Aorta (tissue), 5 donors: ENCODE data around the gene IRX5. TPM values are rescaled to one million over a fixed set of nuclear protein-coding genes. Genes with fewer than 3 reads are reported as not detected.

Source experiments
- ATAC-seq: fragments of 200-7000 bp; cut with Tn5 transposase; one replicate; pipeline ENCODE4 v1.9.1; 2022; ENCODE audit warnings: moderate library complexity; ENCODE audit not compliant: low FRiP score
- DNase-seq, 2 donors: peaks; one replicate each; pipeline ENCODE4 v3.0.0-alpha.2; 2020
- H3K27ac ChIP-seq, 2 donors: one replicate each; pipeline ENCODE4 v1.5.1; 2013; ENCODE audit warnings: low read length in 2 of 2, mild to moderate bottlenecking in 2 of 2, moderate library complexity in 2 of 2, control low read depth in 1 of 2, inconsistent platforms in 1 of 2, low read depth in 1 of 2
- H3K27me3 ChIP-seq, 2 donors: one replicate each; pipeline ENCODE4 v1.6.1; 2013; ENCODE audit warnings: control low read depth in 1 of 2, low read length in 1 of 2, mild to moderate bottlenecking in 1 of 2, moderate library complexity in 1 of 2; ENCODE audit not compliant: insufficient read depth in 2 of 2, control insufficient read depth in 1 of 2
- H3K36me3 ChIP-seq, 2 donors: one replicate each; pipeline ENCODE4 v1.6.1; 2013; ENCODE audit warnings: control low read depth in 1 of 2, low read length in 1 of 2, mild to moderate bottlenecking in 1 of 2; ENCODE audit not compliant: insufficient read depth in 2 of 2, control insufficient read depth in 1 of 2
- H3K4me1 ChIP-seq, 2 donors: one replicate each; pipeline ENCODE4 v1.6.1; 2013; ENCODE audit warnings: low read length in 2 of 2, control low read depth in 1 of 2, mild to moderate bottlenecking in 1 of 2, moderate library complexity in 1 of 2; ENCODE audit not compliant: insufficient read depth in 2 of 2, control insufficient read depth in 1 of 2
- H3K4me3 ChIP-seq, 2 donors: one replicate each; pipeline ENCODE4 v1.5.1; 2013; ENCODE audit warnings: low read length in 2 of 2, control low read depth in 1 of 2, mild to moderate bottlenecking in 1 of 2
- H3K9me3 ChIP-seq: one replicate; pipeline ENCODE4 v1.6.1; 2013; ENCODE audit warnings: mild to moderate bottlenecking, low read length; ENCODE audit not compliant: control insufficient read depth
- WGBS, 2 donors: extraction: QIAGEN DNeasy Blood & Tissue Kit; methylation state at CpG; one replicate each; pipeline ENCODE4 v1.1.7; 2013; 5-methylcytosine and 5-hydroxymethylcytosine counted together
- intact Hi-C, 2 donors: fragments of 100-400 bp; cut with DNase I; formaldehyde crosslinking; loops; one replicate each; pipeline versions ENCODE4 v1.14.2 to v1.15.0; 2022
- polyA plus RNA-seq, 2 donors: library from polyadenylated mRNA; stranded (reverse); fragments of 200-250 nt; gene quantifications; one replicate each; pipeline ENCODE4 v1.2.3, GENCODE V29; 2013
- total RNA-seq, 2 donors: library from RNA; stranded (reverse); fragmentation: NEBNext Ultra II Directional; extraction: Animal tissue kit (Norgen Biotek cat#: 25700); gene quantifications; one replicate each; pipeline ENCODE4 v1.2.1, GENCODE V29; 2021
- donor health status: healthy with polysubstance abuse.
- donor health status: Bipolar disorder and iron deficiency.
- donor health status: DM: no; HTN: no; CAD: no.
- donor health status: DM: no; HTN: no; CAD: no.
- donor health status: DM: yes; HTN: yes; CAD: no.

The IRX5 gene
- total and polyA plus RNA-seq, 4 donors: 0.91 to 1.7 (median 0.96) TPM; not detected in 1

- ATAC-seq (no peak), DNase-seq (no peak)
- intact Hi-C loops: loop anchor here (2.0 to 10.0 kb wide), 6 partner anchors 116 to 1426 kb away; partner anchors contain the start of genes AKTIP (in 1 of the 2) and IRX3 (in 1 of the 2)
- no peaks in the 10 kb centered on the region for H3K4me1 ChIP-seq
- H3K27ac ChIP-seq: peak overlapping the region in 1 of 2 donors; percentile 66
- peak overlapping the region; percentile 51 to 71 for H3K4me3 ChIP-seq
- H3K9me3 ChIP-seq: no peaks in the 10 kb centered on the region
- WGBS, 2 donors: 2% methylated on average over 13 of the region's 13 CpGs
- H3K27me3 ChIP-seq: no peaks in the 10 kb centered on the region
- no peaks in the 10 kb centered on the region for H3K36me3 ChIP-seq
These were observed 2.7 kb upstream of the IRX5 start for GRCh38 chr16:54928016-54928356.

- Histone ChIP-seq H3K4me3 (peak overlapping the region; percentile 51 to 71), H3K36me3 (no peaks in the 10 kb centered on the region), H3K27me3 (no peaks in the 10 kb centered on the region), H3K27ac (peak overlapping the region; percentile 78 to 89), H3K4me1 (no peaks in the 10 kb centered on the region), H3K9me3 (no peaks in the 10 kb centered on the region)
- ATAC-seq (peak; percentile 68), DNase-seq (peak; percentile 80 to 91)
- 0 to 1% methylated on average over 33 to 101 of the region's 101 CpGs for WGBS, 2 donors
- intact Hi-C loops: loop anchor here (2.0 to 10.0 kb wide), 6 partner anchors 116 to 1426 kb away; partner anchors contain the start of genes AKTIP (in 1 of the 2) and IRX3 (in 1 of the 2)
These were observed 2.1 kb upstream of the IRX5 start for GRCh38 chr16:54928411-54929089.

- peak; percentile 97 for ATAC-seq
- Histone ChIP-seq H3K4me3 (peak overlapping the region; percentile 52 to 72), H3K9me3 (no peaks in the 10 kb centered on the region), H3K4me1 (no peaks in the 10 kb centered on the region), H3K27me3 (no peaks in the 10 kb centered on the region), H3K27ac (peak overlapping the region; percentile 3 to 94), H3K36me3 (no peaks in the 10 kb centered on the region)
- intact Hi-C loops: loop anchor here (2.0 to 10.0 kb wide), 8 partner anchors 117 to 1427 kb away; partner anchors contain the start of genes IRX3 (in 2 of the 2), AKTIP (in 1 of the 2) and GNAO1 (in 1 of the 2)
- DNase-seq: peak; percentile 100
- WGBS, 2 donors: 1% methylated on average over 73 of the region's 73 CpGs
These were observed 1.3 kb upstream of the IRX5 start for GRCh38 chr16:54929090-54930004.

DNA sequence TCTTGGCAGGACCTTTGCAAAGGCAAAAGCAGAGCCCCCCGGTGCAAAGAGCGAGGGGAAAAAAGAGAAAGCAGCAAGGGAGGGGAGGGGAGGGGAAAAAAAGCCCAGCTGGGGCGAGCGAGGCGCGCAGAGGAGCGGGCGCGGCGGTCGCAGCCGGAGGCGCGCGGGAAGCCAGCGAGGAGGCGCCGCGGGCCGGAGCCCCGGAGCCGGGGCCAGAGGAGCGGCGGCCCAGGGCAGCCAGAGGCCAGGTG lies 129 bp downstream of the IRX5 start:
- Histone ChIP-seq H3K27ac (peak overlapping the region; percentile 14 to 87), H3K4me1 (no peaks in the 10 kb centered on the region), H3K4me3 (peak overlapping the region; percentile 46 to 52), H3K9me3 (no peaks in the 10 kb centered on the region), H3K36me3 (no peaks in the 10 kb centered on the region), H3K27me3 (no peaks in the 10 kb centered on the region)
- 1 to 3% methylated on average over 16 to 24 of the region's 24 CpGs for WGBS, 2 donors
- ATAC-seq: no peak
- DNase-seq: no peak
- intact Hi-C loops: loop anchor here in 1 of 2 donors (2.0 to 10.0 kb wide), 4 partner anchors 296 to 1264 kb away; partner anchors contain the start of genes GNAO1 and IRX3

DNA sequence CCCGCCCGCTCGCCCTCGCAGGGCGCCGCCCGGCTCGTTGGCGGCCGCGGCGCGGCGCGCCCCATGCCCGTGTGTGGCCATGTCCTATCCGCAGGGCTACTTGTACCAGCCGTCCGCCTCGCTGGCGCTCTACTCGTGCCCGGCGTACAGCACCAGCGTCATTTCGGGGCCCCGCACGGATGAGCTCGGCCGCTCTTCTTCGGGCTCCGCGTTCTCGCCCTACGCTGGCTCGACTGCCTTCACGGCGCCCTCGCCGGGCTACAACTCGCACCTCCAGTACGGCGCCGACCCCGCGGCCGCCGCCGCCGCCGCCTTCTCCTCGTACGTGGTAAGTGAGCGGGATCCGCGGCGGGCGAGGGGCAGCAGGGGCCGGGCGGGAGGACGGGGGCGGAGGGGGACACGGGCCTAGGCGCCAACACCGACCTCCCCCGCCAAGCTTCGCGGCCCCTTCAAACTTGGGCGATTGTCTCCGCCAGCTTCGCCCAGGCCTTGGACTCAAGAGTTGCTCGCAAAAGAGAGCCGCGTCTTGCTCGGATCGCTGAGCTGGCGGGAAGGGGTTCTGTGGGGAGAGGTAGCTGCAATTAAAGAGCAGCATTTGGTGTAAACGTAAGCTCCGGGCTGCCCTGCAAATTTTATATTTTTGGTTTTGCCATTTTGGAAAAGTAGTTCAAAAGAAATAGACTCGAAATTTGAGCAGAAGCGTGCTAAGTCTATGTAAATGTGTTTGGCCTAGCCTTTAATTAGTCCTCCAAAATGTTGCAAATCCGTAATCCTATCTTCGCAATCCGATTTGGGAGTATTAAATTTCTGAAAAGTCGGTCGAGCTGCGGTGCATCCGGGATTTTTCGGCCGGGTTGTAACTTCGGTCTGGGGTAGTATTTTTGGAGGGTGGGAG lies 702 bp downstream of the IRX5 start:
- intact Hi-C loops: loop anchor here in 1 of 2 donors (2.0 to 10.0 kb wide), 4 partner anchors 297 to 1263 kb away; partner anchors contain the start of genes GNAO1 and IRX3
- H3K36me3 ChIP-seq: no peaks in the 10 kb centered on the region
- no peaks in the 10 kb centered on the region for H3K9me3 ChIP-seq
- H3K4me3 ChIP-seq: peak overlapping the region; percentile 46 to 52
- no peaks in the 10 kb centered on the region for H3K27me3 ChIP-seq
- ATAC-seq: no peak
- WGBS, 2 donors: 5 to 7% methylated on average over 58 to 91 of the region's 91 CpGs
- peak overlapping the region; percentile 14 to 87 for H3K27ac ChIP-seq
- H3K4me1 ChIP-seq: no peaks in the 10 kb centered on the region
- DNase-seq: peak in 1 of 2 donors; percentile 83

GRCh38 chr16:54932021-54932660 lies 1.5 kb downstream of the IRX5 start:
- Histone ChIP-seq H3K27ac (no peak overlapping the region), H3K4me3 (peak overlapping the region; percentile 46 to 52), H3K27me3 (no peaks in the 10 kb centered on the region), H3K36me3 (no peaks in the 10 kb centered on the region), H3K9me3 (no peaks in the 10 kb centered on the region), H3K4me1 (no peaks in the 10 kb centered on the region)
- no peak for DNase-seq
- WGBS, 2 donors: 54 to 57% methylated on average over 47 to 48 of the region's 48 CpGs
- no peak for ATAC-seq
- intact Hi-C loops: loop anchor here in 1 of 2 donors (5.0 to 10.0 kb wide), 3 partner anchors 443 to 1263 kb away; partner anchors contain the start of genes GNAO1 and IRX3

GRCh38 chr16:54932737-54933254 lies 2.1 kb downstream of the IRX5 start:
- H3K27ac ChIP-seq: no peak overlapping the region
- DNase-seq (no peak), ATAC-seq (no peak)
- H3K4me1 ChIP-seq: no peaks in the 10 kb centered on the region
- no peaks in the 10 kb centered on the region for H3K27me3 ChIP-seq
- no peaks in the 10 kb centered on the region for H3K36me3 ChIP-seq
- H3K4me3 ChIP-seq: no peak overlapping the region
- H3K9me3 ChIP-seq: no peaks in the 10 kb centered on the region
- intact Hi-C loops: loop anchor here in 1 of 2 donors (5.0 to 10.0 kb wide), 3 partner anchors 442 to 1262 kb away; partner anchors contain the start of genes GNAO1 and IRX3
- 72 to 78% methylated on average over 45 to 52 of the region's 52 CpGs for WGBS, 2 donors
